ENCODE results near the gene RAB34. TPM values are rescaled to one million over a fixed set of nuclear protein-coding genes. Genes with fewer than 3 reads are reported as not detected.

The RAB34 gene
- total RNA-seq, 1 experiment from 2014 or later, result 158 TPM

DNA sequence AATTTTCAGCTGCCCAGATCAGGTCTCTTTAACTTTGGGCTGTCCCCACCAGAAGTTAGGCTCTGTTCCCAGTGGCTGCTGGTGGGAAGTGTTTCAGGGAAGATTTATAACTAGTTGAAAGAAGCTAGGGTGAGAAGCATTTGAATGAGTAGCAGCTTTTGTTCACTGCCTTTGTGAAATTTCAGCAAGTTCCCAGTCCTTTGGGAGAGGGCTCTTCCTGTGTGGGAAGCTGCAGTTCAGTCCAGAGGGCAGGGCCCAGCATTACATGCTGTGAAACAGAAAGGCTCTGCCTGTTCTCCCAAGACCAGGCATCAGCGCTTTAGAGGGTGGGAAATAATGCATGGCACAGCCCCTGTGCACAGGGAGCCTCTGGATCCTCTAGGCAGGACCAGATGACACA is 23.8 kb downstream of the RAB34 start:
- H3K27ac ChIP-seq (ENCODE audit: low read depth, low read length, poor library complexity, severe bottlenecking), result no peak overlapping the region
- H3K9me3 ChIP-seq (ENCODE audit: low read depth, low read length, poor library complexity, severe bottlenecking), result no peaks in the 10 kb centered on the region
- TF ChIP-seq, protein P1, sequence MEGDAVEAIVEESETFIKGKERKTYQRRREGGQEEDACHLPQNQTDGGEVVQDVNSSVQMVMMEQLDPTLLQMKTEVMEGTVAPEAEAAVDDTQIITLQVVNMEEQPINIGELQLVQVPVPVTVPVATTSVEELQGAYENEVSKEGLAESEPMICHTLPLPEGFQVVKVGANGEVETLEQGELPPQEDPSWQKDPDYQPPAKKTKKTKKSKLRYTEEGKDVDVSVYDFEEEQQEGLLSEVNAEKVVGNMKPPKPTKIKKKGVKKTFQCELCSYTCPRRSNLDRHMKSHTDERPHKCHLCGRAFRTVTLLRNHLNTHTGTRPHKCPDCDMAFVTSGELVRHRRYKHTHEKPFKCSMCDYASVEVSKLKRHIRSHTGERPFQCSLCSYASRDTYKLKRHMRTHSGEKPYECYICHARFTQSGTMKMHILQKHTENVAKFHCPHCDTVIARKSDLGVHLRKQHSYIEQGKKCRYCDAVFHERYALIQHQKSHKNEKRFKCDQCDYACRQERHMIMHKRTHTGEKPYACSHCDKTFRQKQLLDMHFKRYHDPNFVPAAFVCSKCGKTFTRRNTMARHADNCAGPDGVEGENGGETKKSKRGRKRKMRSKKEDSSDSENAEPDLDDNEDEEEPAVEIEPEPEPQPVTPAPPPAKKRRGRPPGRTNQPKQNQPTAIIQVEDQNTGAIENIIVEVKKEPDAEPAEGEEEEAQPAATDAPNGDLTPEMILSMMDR (conservative IDR thresholded peaks at IDR 0.05; ENCODE audit: low read depth, low read length), result no peak
- TF ChIP-seq EZH2 (IDR thresholded peaks at IDR 0.05; ENCODE audit: borderline replicate concordance, low read depth, low read length, poor library complexity, severe bottlenecking), result no peak
- CTCF ChIA-PET, result no interaction called here
- H3K4me1 ChIP-seq (ENCODE audit: insufficient read depth, low read length, poor library complexity, severe bottlenecking), result no peaks in the 10 kb centered on the region
- BruUV-seq (replicated peaks), result no TSS peak
- H3K4me3 ChIP-seq (ENCODE audit: low read depth, low read length, poor library complexity, severe bottlenecking), result no peak overlapping the region
- H3K27me3 ChIP-seq (replicated peaks; ENCODE audit: insufficient read depth, low read depth, low read length, poor library complexity), result no peaks in the 10 kb centered on the region
- DNase-seq (ENCODE audit: low spot score), result no peak
- intact Hi-C loops (cut with micrococcal nuclease; ENCODE audit: unreplicated experiment), result no loop called here
- peaks cover 83% of the 10 kb centered on the region for H3K36me3 ChIP-seq (ENCODE audit: insufficient read depth, low read length, poor library complexity, severe bottlenecking)
- POLR2A ChIA-PET (ENCODE audit: low non-redundant PET), result no interaction called here

- no peak for DNase-seq (ENCODE audit: low spot score)
- no peak overlapping the region for H3K27ac ChIP-seq (ENCODE audit: low read depth, low read length, poor library complexity, severe bottlenecking)
- ChIA-PET POLR2A (ENCODE audit: low non-redundant PET) (no interaction called here), CTCF (no interaction called here)
- no peaks in the 10 kb centered on the region for H3K27me3 ChIP-seq (replicated peaks; ENCODE audit: insufficient read depth, low read depth, low read length, poor library complexity)
- no peak for TF ChIP-seq EZH2 (IDR thresholded peaks at IDR 0.05; ENCODE audit: borderline replicate concordance, low read depth, low read length, poor library complexity, severe bottlenecking)
- TF ChIP-seq, protein P1 (conservative IDR thresholded peaks at IDR 0.05; ENCODE audit: low read depth, low read length), result no peak
- H3K4me1 ChIP-seq (ENCODE audit: insufficient read depth, low read length, poor library complexity, severe bottlenecking), result no peaks in the 10 kb centered on the region
- no TSS peak for BruUV-seq (replicated peaks)
- no peak overlapping the region for H3K4me3 ChIP-seq (ENCODE audit: low read depth, low read length, poor library complexity, severe bottlenecking)
- intact Hi-C loops (cut with micrococcal nuclease; ENCODE audit: unreplicated experiment), result no loop called here
- peaks cover 83% of the 10 kb centered on the region for H3K36me3 ChIP-seq (ENCODE audit: insufficient read depth, low read length, poor library complexity, severe bottlenecking)
- no peaks in the 10 kb centered on the region for H3K9me3 ChIP-seq (ENCODE audit: low read depth, low read length, poor library complexity, severe bottlenecking)
Measured at GRCh38 chr17:28689011-28689410, 28.7 kb downstream of the RAB34 start.

DNA sequence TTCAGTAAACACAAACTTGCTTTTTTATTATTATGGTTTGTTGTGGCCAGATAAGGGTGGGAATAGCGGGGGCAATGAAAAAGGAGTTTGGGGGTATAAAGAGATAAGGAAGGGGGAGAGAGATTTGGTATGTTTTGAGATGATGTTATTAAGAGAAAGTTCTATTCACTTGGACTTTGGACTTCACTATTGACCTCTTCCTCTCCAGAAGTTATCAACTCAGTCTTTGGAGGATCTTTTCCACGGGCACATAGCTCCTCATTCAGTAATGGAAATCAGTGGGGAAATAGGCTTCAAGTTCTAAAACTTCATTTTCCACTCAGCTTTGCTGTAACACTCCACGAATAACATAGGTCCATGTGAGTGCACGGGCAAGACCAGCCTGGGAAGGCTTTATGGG is 29.2 kb downstream of the RAB34 start:
- intact Hi-C loops (cut with micrococcal nuclease; ENCODE audit: unreplicated experiment), result no loop called here
- POLR2A ChIA-PET (ENCODE audit: low non-redundant PET), result no interaction called here
- Histone ChIP-seq H3K27ac (ENCODE audit: low read depth, low read length, poor library complexity, severe bottlenecking) (no peak overlapping the region), H3K36me3 (ENCODE audit: insufficient read depth, low read length, poor library complexity, severe bottlenecking) (peaks cover 82% of the 10 kb centered on the region), H3K4me3 (ENCODE audit: low read depth, low read length, poor library complexity, severe bottlenecking) (no peak overlapping the region), H3K9me3 (ENCODE audit: low read depth, low read length, poor library complexity, severe bottlenecking) (no peaks in the 10 kb centered on the region), H3K27me3 (replicated peaks; ENCODE audit: insufficient read depth, low read depth, low read length, poor library complexity) (no peaks in the 10 kb centered on the region), H3K4me1 (ENCODE audit: insufficient read depth, low read length, poor library complexity, severe bottlenecking) (no peaks in the 10 kb centered on the region)
- no peak for DNase-seq (ENCODE audit: low spot score)
- CTCF ChIA-PET, result no interaction called here
- no peak for TF ChIP-seq EZH2 (IDR thresholded peaks at IDR 0.05; ENCODE audit: borderline replicate concordance, low read depth, low read length, poor library complexity, severe bottlenecking)
- TF ChIP-seq, protein P1 (conservative IDR thresholded peaks at IDR 0.05; ENCODE audit: low read depth, low read length), result no peak
- no TSS peak for BruUV-seq (replicated peaks)
